ENCODE results near the gene CYS1.

GRCh38 chr2:10007921-10008808 lies 72.0 kb downstream of the CYS1 start:
- no peak for TF ChIP-seq CTCF (IDR thresholded peaks at IDR 0.05 in 2 of 3, conservative IDR thresholded peaks at IDR 0.05 in 1 of 3; ENCODE audit: borderline replicate concordance in 1 of 3, insufficient read depth in 1 of 3, low read depth in 2 of 3, low read length in 2 of 3)
- TF ChIP-seq CBX3 (IDR thresholded peaks at IDR 0.05; ENCODE audit: low read depth): no peak
- no peak for TF ChIP-seq MAX (IDR thresholded peaks at IDR 0.05)
- no peak for TF ChIP-seq TCF7L2 (IDR thresholded peaks at IDR 0.05; ENCODE audit: borderline replicate concordance, extremely low read depth, insufficient read depth, insufficient read length)
- TF ChIP-seq POLR2A (IDR thresholded peaks at IDR 0.05; ENCODE audit: borderline replicate concordance, extremely low read depth, insufficient read depth, insufficient read length): no peak
- no peak for TF ChIP-seq EZH2 (IDR thresholded peaks at IDR 0.05)
- no peak for TF ChIP-seq POLR2AphosphoS5 (IDR thresholded peaks at IDR 0.05; ENCODE audit: low read depth, low read length)
- TF ChIP-seq FOSL1 (IDR thresholded peaks at IDR 0.05; ENCODE audit: low read depth): no peak
- TF ChIP-seq YY1 (IDR thresholded peaks at IDR 0.05; ENCODE audit: extremely low read depth, insufficient replicate concordance, low read depth, low read length): no peak
- TF ChIP-seq EZH2phosphoT487 (IDR thresholded peaks at IDR 0.05; ENCODE audit: borderline replicate concordance): no peak
- no peak for TF ChIP-seq ZBTB33 (IDR thresholded peaks at IDR 0.05; ENCODE audit: extremely low read depth, insufficient replicate concordance, low read length)
- TF ChIP-seq ZFX (IDR thresholded peaks at IDR 0.05): no peak
